Neural progenitor cell (in vitro differentiated cells): ENCODE data around the gene PYGM. TPM values are rescaled to one million over a fixed set of nuclear protein-coding genes. Genes with fewer than 3 reads are reported as not detected.

Experiments
- DNase-seq: peaks from one replicate; pipeline ENCODE4 v3.0.0-alpha.2; 2016; ENCODE audit warnings: low spot score
- H2AFZ ChIP-seq: fragments of 200-600 bp; sonication (generic); replicated peaks from 2 replicates; pipeline ENCODE4 v1.6.1; 2016; ENCODE audit warnings: antibody characterized with exemption
- H3F3A ChIP-seq: fragments of 200-600 bp; sonication (generic); 2 replicates; pipeline ENCODE4 v1.6.1; 2016; ENCODE audit warnings: antibody characterized with exemption, low read depth
- H3K27ac ChIP-seq: fragments of 200-600 bp; sonication (generic); 2 replicates; pipeline ENCODE4 v1.5.1; 2016; ENCODE audit warnings: mild to moderate bottlenecking
- H3K27me3 ChIP-seq: fragments of 200-600 bp; sonication (generic); 2 replicates; pipeline ENCODE4 v1.6.1; 2016; ENCODE audit warnings: mild to moderate bottlenecking, moderate library complexity
- H3K36me3 ChIP-seq: fragments of 200-600 bp; sonication (generic); 2 replicates; pipeline ENCODE4 v1.5.1; 2016
- H3K4me1 ChIP-seq: fragments of 200-600 bp; sonication (generic); 2 replicates; pipeline ENCODE4 v1.6.1; 2016; ENCODE audit warnings: mixed run types
- H3K4me2 ChIP-seq: fragments of 200-600 bp; sonication (generic); 2 replicates; pipeline ENCODE4 v1.6.1; 2016
- H3K4me3 ChIP-seq: fragments of 200-600 bp; sonication (generic); 2 replicates; pipeline ENCODE4 v1.5.1; 2016
- H3K79me2 ChIP-seq: fragments of 200-600 bp; sonication (generic); 2 replicates; pipeline ENCODE4 v1.6.1; 2016; ENCODE audit warnings: low read depth
- H3K9ac ChIP-seq: fragments of 200-600 bp; sonication (generic); 2 replicates; pipeline ENCODE4 v1.6.1; 2016
- H3K9me3 ChIP-seq: fragments of 200-600 bp; sonication (generic); 2 replicates; pipeline ENCODE4 v1.5.1; 2016; ENCODE audit warnings: low read depth
- H4K20me1 ChIP-seq: fragments of 200-600 bp; sonication (generic); 2 replicates; pipeline ENCODE4 v1.6.1; 2016; ENCODE audit warnings: low read depth
- H3K27ac Mint-ChIP-seq: 3 replicates; pipeline ENCODE4 v1.8.0; 2021; ENCODE audit warnings: mixed read lengths
- H3K27me3 Mint-ChIP-seq: 2 replicates; pipeline ENCODE4 v1.8.0; 2022; ENCODE audit warnings: low read depth, mild to moderate bottlenecking, inconsistent platforms, moderate library complexity, mixed read lengths; ENCODE audit not compliant: insufficient read depth
- H3K36me3 Mint-ChIP-seq: 3 replicates; pipeline ENCODE4 v1.8.0; 2021; ENCODE audit warnings: mixed read lengths
- H3K4me1 Mint-ChIP-seq: 3 replicates; pipeline ENCODE4 v1.8.0; 2021; ENCODE audit warnings: mixed read lengths
- H3K4me3 Mint-ChIP-seq: 3 replicates; pipeline ENCODE4 v1.8.0; 2021; ENCODE audit warnings: mild to moderate bottlenecking, moderate library complexity, mixed read lengths
- H3K9me3 Mint-ChIP-seq: 3 replicates; pipeline ENCODE4 v1.8.0; 2020; ENCODE audit warnings: mixed read lengths
- EZH2 ChIP-seq: fragments of 200-600 bp; sonication (generic); IDR thresholded peaks from 2 replicates; pipeline ENCODE4 v1.6.1; 2017; ENCODE audit warnings: antibody characterized with exemption, mild to moderate bottlenecking, moderate library complexity
- EZH2phosphoT487 ChIP-seq: fragments of 200-600 bp; sonication (generic); IDR thresholded peaks from 2 replicates; pipeline ENCODE4 v1.6.1; 2017; ENCODE audit warnings: antibody characterized with exemption
- total RNA-seq: library from RNA; depleted of rRNA; stranded (reverse); fragments of >200 nt; gene quantifications from 2 replicates; pipeline ENCODE4 v1.2.3, GENCODE V29; 2015; ENCODE audit warnings: low replicate concordance
- TF ChIP-seq, protein P1 (sequence below): fragments of 200-600 bp; sonication (generic); IDR thresholded peaks from 2 replicates; pipeline ENCODE4 v1.5.1; 2017; ENCODE audit warnings: antibody characterized with exemption, mild to moderate bottlenecking

Gene PYGM
- total RNA-seq, 1 donor from 2014 or later, result 1.4 TPM

- TF ChIP-seq EZH2, result no peak
- H3K27me3 ChIP-seq, result peaks cover 94% of the 10 kb centered on the region
- peaks cover 14% of the 10 kb centered on the region for H3F3A ChIP-seq
- Mint-ChIP-seq H3K9me3 (no peaks in the 10 kb centered on the region), H3K27ac (no peak overlapping the region), H3K4me3 (no peak overlapping the region), H3K4me1 (peaks cover 40% of the 10 kb centered on the region), H3K36me3 (no peaks in the 10 kb centered on the region), H3K27me3 (peaks cover 43% of the 10 kb centered on the region)
- H2AFZ ChIP-seq, result no peak overlapping the region
- H3K9ac ChIP-seq, result no peak overlapping the region
- H4K20me1 ChIP-seq, result peaks cover 22% of the 10 kb centered on the region
- no peak overlapping the region for H3K4me2 ChIP-seq
- H3K4me3 ChIP-seq, result no peak overlapping the region
- H3K36me3 ChIP-seq, result no peaks in the 10 kb centered on the region
- no peaks in the 10 kb centered on the region for H3K9me3 ChIP-seq
- H3K79me2 ChIP-seq, result no peaks in the 10 kb centered on the region
- H3K27ac ChIP-seq, result no peak overlapping the region
- no peak for DNase-seq
- no peaks in the 10 kb centered on the region for H3K4me1 ChIP-seq
These were observed 41.0 kb downstream of the PYGM start for GRCh38 chr11:64718780-64719124.

DNA sequence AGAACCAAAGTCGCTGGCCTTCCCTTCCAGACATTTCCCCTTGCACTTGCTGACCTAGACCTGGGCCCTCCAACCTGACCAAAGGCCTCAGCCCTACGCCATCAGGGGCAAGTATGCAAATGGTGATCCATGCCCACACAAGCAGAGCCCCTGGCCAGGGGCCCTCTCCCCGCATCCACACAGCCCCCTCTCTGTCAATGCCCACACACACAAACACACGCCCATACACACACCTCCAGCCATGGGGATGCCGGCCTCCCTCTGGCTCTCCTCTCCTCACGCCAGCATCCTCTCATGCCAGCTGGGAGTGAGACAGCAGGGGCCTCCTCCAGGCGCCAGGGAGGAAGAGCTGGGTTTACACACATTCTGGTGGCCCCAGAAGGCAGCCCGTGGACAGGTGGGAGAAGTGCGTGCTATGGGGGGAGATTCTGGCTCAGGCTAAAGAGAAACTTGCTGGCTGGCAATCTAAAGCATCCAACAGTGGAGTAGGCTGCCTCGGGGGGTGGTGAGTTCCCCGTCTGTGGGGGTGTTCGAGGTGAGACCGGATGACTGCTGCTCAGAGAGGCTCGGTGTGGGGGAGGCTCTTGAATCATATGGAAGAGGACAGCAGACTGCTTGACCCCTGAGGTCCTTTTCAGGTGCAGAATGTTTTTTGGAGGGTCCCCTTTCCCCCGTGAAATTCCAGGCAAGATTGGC, 41.5 kb downstream of the PYGM start:
- no peaks in the 10 kb centered on the region for H3K36me3 ChIP-seq
- Mint-ChIP-seq H3K4me1 (peaks cover 40% of the 10 kb centered on the region), H3K36me3 (no peaks in the 10 kb centered on the region), H3K4me3 (no peak overlapping the region), H3K27me3 (peaks cover 43% of the 10 kb centered on the region), H3K27ac (no peak overlapping the region), H3K9me3 (no peaks in the 10 kb centered on the region)
- H3K9ac ChIP-seq, result no peak overlapping the region
- H3K27me3 ChIP-seq, result peaks cover 99% of the 10 kb centered on the region
- H3K4me2 ChIP-seq, result no peak overlapping the region
- DNase-seq, result no peak
- H3K4me1 ChIP-seq, result no peaks in the 10 kb centered on the region
- H3K9me3 ChIP-seq, result no peaks in the 10 kb centered on the region
- H3F3A ChIP-seq, result peaks cover 16% of the 10 kb centered on the region
- no peak overlapping the region for H3K4me3 ChIP-seq
- H3K27ac ChIP-seq, result no peak overlapping the region
- no peaks in the 10 kb centered on the region for H3K79me2 ChIP-seq
- peaks cover 23% of the 10 kb centered on the region for H4K20me1 ChIP-seq
- no peak overlapping the region for H2AFZ ChIP-seq
- TF ChIP-seq, protein P1, sequence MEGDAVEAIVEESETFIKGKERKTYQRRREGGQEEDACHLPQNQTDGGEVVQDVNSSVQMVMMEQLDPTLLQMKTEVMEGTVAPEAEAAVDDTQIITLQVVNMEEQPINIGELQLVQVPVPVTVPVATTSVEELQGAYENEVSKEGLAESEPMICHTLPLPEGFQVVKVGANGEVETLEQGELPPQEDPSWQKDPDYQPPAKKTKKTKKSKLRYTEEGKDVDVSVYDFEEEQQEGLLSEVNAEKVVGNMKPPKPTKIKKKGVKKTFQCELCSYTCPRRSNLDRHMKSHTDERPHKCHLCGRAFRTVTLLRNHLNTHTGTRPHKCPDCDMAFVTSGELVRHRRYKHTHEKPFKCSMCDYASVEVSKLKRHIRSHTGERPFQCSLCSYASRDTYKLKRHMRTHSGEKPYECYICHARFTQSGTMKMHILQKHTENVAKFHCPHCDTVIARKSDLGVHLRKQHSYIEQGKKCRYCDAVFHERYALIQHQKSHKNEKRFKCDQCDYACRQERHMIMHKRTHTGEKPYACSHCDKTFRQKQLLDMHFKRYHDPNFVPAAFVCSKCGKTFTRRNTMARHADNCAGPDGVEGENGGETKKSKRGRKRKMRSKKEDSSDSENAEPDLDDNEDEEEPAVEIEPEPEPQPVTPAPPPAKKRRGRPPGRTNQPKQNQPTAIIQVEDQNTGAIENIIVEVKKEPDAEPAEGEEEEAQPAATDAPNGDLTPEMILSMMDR, result no peak
- no peak for TF ChIP-seq EZH2
- no peak for TF ChIP-seq EZH2phosphoT487

DNA sequence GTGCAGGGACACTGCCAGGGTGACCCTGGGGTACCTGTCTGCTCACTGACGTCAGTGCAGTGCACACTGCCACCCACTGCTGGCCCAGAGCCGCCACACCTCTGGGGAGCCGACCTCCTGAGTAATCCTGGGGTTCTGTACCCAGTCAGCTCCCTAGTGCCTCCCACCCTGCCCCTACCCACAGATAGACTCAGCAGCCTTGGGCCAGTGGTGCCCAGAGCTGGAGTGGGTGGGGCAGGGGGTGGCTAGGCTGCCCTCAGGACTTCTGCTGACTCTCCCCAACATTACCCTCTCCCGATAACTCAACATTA, 42.6 kb downstream of the PYGM start:
- Histone ChIP-seq H3K4me1 (no peaks in the 10 kb centered on the region), H3F3A (peaks cover 16% of the 10 kb centered on the region), H3K79me2 (no peaks in the 10 kb centered on the region), H4K20me1 (peaks cover 29% of the 10 kb centered on the region), H3K4me3 (no peak overlapping the region), H3K9me3 (no peaks in the 10 kb centered on the region), H3K36me3 (no peaks in the 10 kb centered on the region), H3K27ac (no peak overlapping the region), H3K9ac (no peak overlapping the region), H3K4me2 (no peak overlapping the region), H3K27me3 (peaks cover 99% of the 10 kb centered on the region), H2AFZ (no peak overlapping the region)
- Mint-ChIP-seq H3K4me3 (no peak overlapping the region), H3K4me1 (peaks cover 40% of the 10 kb centered on the region), H3K27me3 (peaks cover 43% of the 10 kb centered on the region), H3K36me3 (no peaks in the 10 kb centered on the region), H3K27ac (no peak overlapping the region), H3K9me3 (no peaks in the 10 kb centered on the region)
- no peak for DNase-seq
- TF ChIP-seq, protein P1, result no peak
- TF ChIP-seq EZH2phosphoT487 (no peak), EZH2 (no peak)

GRCh38 chr11:64716473-64717267, 43.1 kb downstream of the PYGM start:
- H3F3A ChIP-seq, result peaks cover 18% of the 10 kb centered on the region
- H3K27ac ChIP-seq, result no peak overlapping the region
- H3K79me2 ChIP-seq, result no peaks in the 10 kb centered on the region
- no peak overlapping the region for H3K27ac Mint-ChIP-seq
- H3K27me3 ChIP-seq, result peaks cover 99% of the 10 kb centered on the region
- no peaks in the 10 kb centered on the region for H3K4me1 ChIP-seq
- H3K36me3 ChIP-seq, result no peaks in the 10 kb centered on the region
- TF ChIP-seq EZH2 (no peak), EZH2phosphoT487 (no peak)
- TF ChIP-seq, protein P1, result no peak
- peak overlapping the region; percentile 3 for H3K4me3 Mint-ChIP-seq
- H3K9me3 Mint-ChIP-seq, result no peaks in the 10 kb centered on the region
- H3K4me1 Mint-ChIP-seq, result peaks cover 43% of the 10 kb centered on the region
- H3K4me3 ChIP-seq, result no peak overlapping the region
- no peak for DNase-seq
- H3K27me3 Mint-ChIP-seq, result peaks cover 45% of the 10 kb centered on the region
- H3K9ac ChIP-seq, result no peak overlapping the region
- no peaks in the 10 kb centered on the region for H3K9me3 ChIP-seq
- peaks cover 35% of the 10 kb centered on the region for H4K20me1 ChIP-seq
- no peaks in the 10 kb centered on the region for H3K36me3 Mint-ChIP-seq
- H2AFZ ChIP-seq, result no peak overlapping the region
- H3K4me2 ChIP-seq, result no peak overlapping the region
